GM21723 (cell line): Measurements from ENCODE around the gene NDUFB10.
"Not testable (repeated sequence)": the region's sequence is repeated elsewhere in the genome, so short reads cannot be mapped to it uniquely, and the experiment has no call there.

ENCODE experiments used
- ATAC-seq: cut with Tn5 transposase; IDR thresholded peaks from one replicate; pipeline ENCODE4 v1.9.1; 2021; ENCODE audit warnings: mild to moderate bottlenecking, moderate library complexity; ENCODE audit not compliant: unreplicated experiment

Gene NDUFB10

GRCh38 chr16:1923299-1924034 lies 35.9 kb upstream of the NDUFB10 start:
- no peak for ATAC-seq

DNA sequence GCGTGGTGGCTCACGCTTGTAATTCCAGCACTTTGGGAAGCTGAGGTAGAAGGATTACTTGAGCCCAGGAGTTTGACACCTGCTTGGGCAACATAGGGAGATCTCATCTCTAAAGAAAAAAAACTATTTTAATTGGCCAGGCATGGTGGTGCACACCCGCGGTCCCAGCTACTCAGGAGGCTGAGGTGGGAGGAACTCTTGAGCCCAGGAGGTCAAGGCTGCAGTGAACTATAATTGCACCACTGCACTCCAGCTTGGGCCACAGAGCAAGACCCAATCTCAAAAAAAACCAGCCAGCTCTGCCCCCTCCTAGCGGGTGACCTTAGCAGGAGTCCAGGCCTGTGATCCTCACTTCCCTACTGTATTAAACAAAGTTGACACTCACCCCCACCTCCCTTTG lies 35.2 kb upstream of the NDUFB10 start:
- ATAC-seq, result no peak

- no peak for ATAC-seq
These were observed 33.1 kb upstream of the NDUFB10 start for GRCh38 chr16:1926271-1926670.

DNA sequence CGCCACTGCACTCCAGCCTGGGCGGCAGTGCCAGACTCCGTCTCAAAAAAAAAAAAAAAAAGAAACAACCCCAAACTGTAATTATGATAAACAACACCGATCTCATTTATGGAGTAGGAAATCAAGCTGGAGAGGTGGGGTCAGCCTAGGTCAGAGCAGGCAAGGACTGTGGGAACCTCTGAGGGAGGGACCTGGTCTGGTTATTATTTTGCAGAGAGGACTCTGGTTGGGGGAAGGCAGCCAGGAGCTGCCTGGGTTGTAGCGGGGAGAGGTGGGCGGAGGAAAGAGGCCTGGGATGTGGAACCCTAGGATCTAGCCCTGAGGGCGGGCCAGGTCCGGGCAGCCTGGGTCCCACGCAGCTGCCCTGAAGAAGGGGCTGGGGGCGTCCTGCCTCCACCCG lies 30.2 kb upstream of the NDUFB10 start:
- ATAC-seq, result no peak

DNA sequence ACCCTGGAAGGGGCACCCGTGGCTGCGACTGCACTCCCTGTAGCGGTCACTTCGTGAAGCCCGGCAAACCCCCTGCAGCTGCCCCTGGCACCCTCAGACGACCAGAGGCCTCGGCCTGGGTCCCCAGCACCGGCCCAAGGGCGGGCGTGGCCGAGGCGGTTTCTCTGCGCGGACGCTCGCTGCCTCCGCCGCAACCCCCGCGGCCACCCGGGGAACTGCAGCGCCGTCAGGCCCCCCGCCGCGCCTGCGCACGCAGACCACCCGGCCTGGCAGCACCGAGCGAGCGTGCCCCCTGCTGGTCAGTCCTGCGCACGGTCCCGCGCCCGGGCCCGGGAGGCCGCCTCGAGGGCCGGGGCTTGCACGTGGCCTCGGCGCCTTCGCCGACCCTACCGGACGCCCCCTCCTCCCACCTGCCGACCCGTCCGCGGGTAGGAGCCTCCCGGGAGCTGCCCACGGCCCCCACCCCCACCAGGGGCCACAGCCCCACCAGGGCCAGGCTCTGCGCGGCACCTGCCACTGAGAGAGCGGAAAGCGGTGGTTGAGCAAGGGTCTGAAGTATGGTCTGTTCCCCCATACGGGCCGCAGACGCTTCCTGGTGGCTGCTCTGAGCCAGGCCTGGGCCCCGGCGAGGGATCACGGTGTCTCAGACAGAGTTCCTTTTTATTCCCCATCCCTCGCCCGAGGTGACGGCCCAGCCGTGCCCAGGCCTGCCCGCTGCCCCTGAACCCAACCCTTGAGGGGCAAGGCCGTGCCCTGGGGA lies 29.6 kb upstream of the NDUFB10 start:
- ATAC-seq, result peak; percentile 85

DNA sequence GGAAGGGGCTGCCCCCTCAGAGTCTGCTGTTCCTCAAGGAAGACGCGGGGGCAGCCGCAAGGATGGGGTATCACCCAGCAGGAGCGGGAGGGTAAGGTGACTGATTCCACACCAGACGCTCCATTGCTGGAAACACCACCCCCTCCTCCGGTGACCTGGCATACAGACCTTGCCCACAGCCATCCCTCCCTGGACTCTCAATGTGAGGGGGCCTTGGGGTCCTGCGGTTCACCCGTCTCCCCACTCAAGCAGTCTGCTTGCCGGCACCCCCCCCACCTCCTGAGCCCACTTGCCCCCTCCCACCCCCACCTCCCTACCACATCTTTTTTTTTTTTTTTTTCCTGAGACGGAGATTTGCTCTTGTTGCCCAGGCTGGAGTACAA lies 29.0 kb upstream of the NDUFB10 start:
- no peak for ATAC-seq

GRCh38 chr16:1932050-1933028 lies 27.0 kb upstream of the NDUFB10 start:
- no peak for ATAC-seq

GRCh38 chr16:1933097-1933661 lies 26.2 kb upstream of the NDUFB10 start:
- ATAC-seq, result no peak

DNA sequence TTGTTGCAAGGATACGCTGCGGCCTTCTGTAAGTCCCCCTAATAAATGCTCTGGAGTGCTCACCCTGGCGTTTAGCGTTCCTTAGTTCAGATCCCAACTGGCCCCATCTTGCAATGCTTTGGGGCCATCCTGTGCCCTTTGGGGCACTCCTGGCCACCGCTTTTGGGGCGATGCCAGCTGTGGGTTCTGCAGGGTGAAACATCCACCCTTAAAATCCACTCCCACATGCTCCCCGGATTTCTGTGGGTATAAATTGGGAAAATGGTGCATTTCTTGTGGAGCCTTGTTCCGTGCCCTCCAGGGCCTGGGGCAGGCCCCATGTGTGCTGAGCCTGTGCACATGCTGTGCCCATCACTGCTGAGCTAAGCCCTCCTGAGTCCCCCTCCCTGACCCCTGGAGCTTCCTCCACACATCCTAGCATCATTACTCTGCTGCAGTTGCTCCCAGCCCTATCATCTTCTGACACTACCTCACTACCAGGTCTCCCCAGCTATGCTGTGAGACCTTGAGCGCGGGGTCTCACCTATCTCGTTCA lies 22.3 kb upstream of the NDUFB10 start:
- no peak for ATAC-seq

GRCh38 chr16:1938316-1938715 lies 21.0 kb upstream of the NDUFB10 start:
- no peak for ATAC-seq

DNA sequence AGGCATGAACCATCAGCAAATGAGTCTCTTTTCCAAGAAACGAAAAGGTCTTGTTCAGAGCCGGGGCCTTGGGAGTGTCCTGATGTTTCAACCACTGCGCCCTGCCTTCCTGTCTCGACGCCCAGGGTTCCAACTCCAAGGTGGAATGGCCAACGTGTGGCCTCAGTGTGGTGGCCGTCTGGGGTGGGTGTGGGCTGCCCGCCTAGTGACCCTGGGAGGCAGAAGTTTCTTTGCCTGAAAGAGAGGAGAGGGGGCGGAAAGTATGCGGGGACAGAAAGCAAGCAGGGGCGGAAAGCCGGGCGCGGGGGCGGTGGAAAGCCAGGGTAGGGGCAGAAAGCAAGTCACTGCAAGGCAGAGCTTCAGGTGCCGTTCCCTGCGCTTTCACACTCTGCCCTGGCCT lies 20.4 kb upstream of the NDUFB10 start:
- ATAC-seq, result no peak

GRCh38 chr16:1939833-1940232 lies 19.5 kb upstream of the NDUFB10 start:
- ATAC-seq, result not testable (repeated sequence)

- ATAC-seq, result no peak
These were observed 18.8 kb upstream of the NDUFB10 start for GRCh38 chr16:1940273-1941161.

- no peak for ATAC-seq
These were observed 17.9 kb upstream of the NDUFB10 start for GRCh38 chr16:1941162-1942046.

- no peak for ATAC-seq
These were observed 17.1 kb upstream of the NDUFB10 start for GRCh38 chr16:1942047-1942809.

GRCh38 chr16:1942810-1943726 lies 16.3 kb upstream of the NDUFB10 start, which contains the start of gene MSRB1:
Gene MSRB1, minus strand, starts transcription at chr16:1943199. Its CDS starts 43 bp downstream, at chr16:1943156.
- peak; percentile 84 for ATAC-seq
